Neural progenitor cell (in vitro differentiated cells): Measurements from ENCODE around the gene CCT6B. TPM values are rescaled to one million over a fixed set of nuclear protein-coding genes. Genes with fewer than 3 reads are reported as not detected.
A peak's percentile ranks its signal among the peaks of the same experiment; 100 is the strongest.

Experiments
- DNase-seq: peaks from one replicate; pipeline ENCODE4 v3.0.0-alpha.2; 2016; ENCODE audit warnings: low spot score
- H2AFZ ChIP-seq: fragments of 200-600 bp; sonication (generic); replicated peaks from 2 replicates; pipeline ENCODE4 v1.6.1; 2016; ENCODE audit warnings: antibody characterized with exemption
- H3F3A ChIP-seq: fragments of 200-600 bp; sonication (generic); 2 replicates; pipeline ENCODE4 v1.6.1; 2016; ENCODE audit warnings: antibody characterized with exemption, low read depth
- H3K27ac ChIP-seq: fragments of 200-600 bp; sonication (generic); 2 replicates; pipeline ENCODE4 v1.5.1; 2016; ENCODE audit warnings: mild to moderate bottlenecking
- H3K27me3 ChIP-seq: fragments of 200-600 bp; sonication (generic); 2 replicates; pipeline ENCODE4 v1.6.1; 2016; ENCODE audit warnings: mild to moderate bottlenecking, moderate library complexity
- H3K36me3 ChIP-seq: fragments of 200-600 bp; sonication (generic); 2 replicates; pipeline ENCODE4 v1.5.1; 2016
- H3K4me1 ChIP-seq: fragments of 200-600 bp; sonication (generic); 2 replicates; pipeline ENCODE4 v1.6.1; 2016; ENCODE audit warnings: mixed run types
- H3K4me2 ChIP-seq: fragments of 200-600 bp; sonication (generic); 2 replicates; pipeline ENCODE4 v1.6.1; 2016
- H3K4me3 ChIP-seq: fragments of 200-600 bp; sonication (generic); 2 replicates; pipeline ENCODE4 v1.5.1; 2016
- H3K79me2 ChIP-seq: fragments of 200-600 bp; sonication (generic); 2 replicates; pipeline ENCODE4 v1.6.1; 2016; ENCODE audit warnings: low read depth
- H3K9ac ChIP-seq: fragments of 200-600 bp; sonication (generic); 2 replicates; pipeline ENCODE4 v1.6.1; 2016
- H3K9me3 ChIP-seq: fragments of 200-600 bp; sonication (generic); 2 replicates; pipeline ENCODE4 v1.5.1; 2016; ENCODE audit warnings: low read depth
- H4K20me1 ChIP-seq: fragments of 200-600 bp; sonication (generic); 2 replicates; pipeline ENCODE4 v1.6.1; 2016; ENCODE audit warnings: low read depth
- H3K27ac Mint-ChIP-seq: 3 replicates; pipeline ENCODE4 v1.8.0; 2021; ENCODE audit warnings: mixed read lengths
- H3K27me3 Mint-ChIP-seq: 2 replicates; pipeline ENCODE4 v1.8.0; 2022; ENCODE audit warnings: low read depth, mild to moderate bottlenecking, inconsistent platforms, moderate library complexity, mixed read lengths; ENCODE audit not compliant: insufficient read depth
- H3K36me3 Mint-ChIP-seq: 3 replicates; pipeline ENCODE4 v1.8.0; 2021; ENCODE audit warnings: mixed read lengths
- H3K4me1 Mint-ChIP-seq: 3 replicates; pipeline ENCODE4 v1.8.0; 2021; ENCODE audit warnings: mixed read lengths
- H3K4me3 Mint-ChIP-seq: 3 replicates; pipeline ENCODE4 v1.8.0; 2021; ENCODE audit warnings: mild to moderate bottlenecking, moderate library complexity, mixed read lengths
- H3K9me3 Mint-ChIP-seq: 3 replicates; pipeline ENCODE4 v1.8.0; 2020; ENCODE audit warnings: mixed read lengths
- CTCF ChIP-seq: fragments of 200-600 bp; sonication (generic); IDR thresholded peaks from 2 replicates; pipeline ENCODE4 v1.5.1; 2017; ENCODE audit warnings: antibody characterized with exemption, mild to moderate bottlenecking
- EZH2 ChIP-seq: fragments of 200-600 bp; sonication (generic); IDR thresholded peaks from 2 replicates; pipeline ENCODE4 v1.6.1; 2017; ENCODE audit warnings: antibody characterized with exemption, mild to moderate bottlenecking, moderate library complexity
- EZH2phosphoT487 ChIP-seq: fragments of 200-600 bp; sonication (generic); IDR thresholded peaks from 2 replicates; pipeline ENCODE4 v1.6.1; 2017; ENCODE audit warnings: antibody characterized with exemption
- total RNA-seq: library from RNA; depleted of rRNA; stranded (reverse); fragments of >200 nt; gene quantifications from 2 replicates; pipeline ENCODE4 v1.2.3, GENCODE V29; 2015; ENCODE audit warnings: low replicate concordance

Gene CCT6B, protein sequence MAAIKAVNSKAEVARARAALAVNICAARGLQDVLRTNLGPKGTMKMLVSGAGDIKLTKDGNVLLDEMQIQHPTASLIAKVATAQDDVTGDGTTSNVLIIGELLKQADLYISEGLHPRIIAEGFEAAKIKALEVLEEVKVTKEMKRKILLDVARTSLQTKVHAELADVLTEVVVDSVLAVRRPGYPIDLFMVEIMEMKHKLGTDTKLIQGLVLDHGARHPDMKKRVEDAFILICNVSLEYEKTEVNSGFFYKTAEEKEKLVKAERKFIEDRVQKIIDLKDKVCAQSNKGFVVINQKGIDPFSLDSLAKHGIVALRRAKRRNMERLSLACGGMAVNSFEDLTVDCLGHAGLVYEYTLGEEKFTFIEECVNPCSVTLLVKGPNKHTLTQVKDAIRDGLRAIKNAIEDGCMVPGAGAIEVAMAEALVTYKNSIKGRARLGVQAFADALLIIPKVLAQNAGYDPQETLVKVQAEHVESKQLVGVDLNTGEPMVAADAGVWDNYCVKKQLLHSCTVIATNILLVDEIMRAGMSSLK
- total RNA-seq: 3.4 and 5.0 TPM in 2 replicates

GRCh38 chr17:34961093-34961911 is at the start of gene CCT6B, which contains the start of gene ZNF830:
Gene CCT6B, minus strand, starts transcription at chr17:34961460. Its CDS starts 67 bp downstream, at chr17:34961393.
Gene ZNF830, plus strand, starts transcription at chr17:34961540. Its CDS starts 27 bp downstream, at chr17:34961567.
- H3K4me1 Mint-ChIP-seq: peaks cover 10% of the 10 kb centered on the region
- peak within 1 kb of the TSS; percentile 87 for H3K4me2 ChIP-seq

GRCh38 chr17:35010093-35010492 is 48.8 kb upstream of the CCT6B start:
- Histone ChIP-seq H3K79me2 (no peaks in the 10 kb centered on the region), H3K27ac (no peak overlapping the region), H3K36me3 (no peaks in the 10 kb centered on the region), H3K4me3 (no peak overlapping the region), H3K9ac (no peak overlapping the region), H3F3A (peaks cover 11% of the 10 kb centered on the region), H2AFZ (no peak overlapping the region), H3K9me3 (no peaks in the 10 kb centered on the region), H4K20me1 (no peaks in the 10 kb centered on the region), H3K4me2 (no peak overlapping the region), H3K4me1 (peaks cover 12% of the 10 kb centered on the region), H3K27me3 (no peaks in the 10 kb centered on the region)
- H3K4me1 Mint-ChIP-seq: peaks cover 6% of the 10 kb centered on the region
- no peak overlapping the region for H3K27ac Mint-ChIP-seq
- no peak overlapping the region for H3K4me3 Mint-ChIP-seq
- no peak for DNase-seq
- H3K27me3 Mint-ChIP-seq: no peaks in the 10 kb centered on the region
- H3K36me3 Mint-ChIP-seq: peaks cover 20% of the 10 kb centered on the region
- TF ChIP-seq CTCF (no peak), EZH2 (no peak), EZH2phosphoT487 (no peak)
- no peaks in the 10 kb centered on the region for H3K9me3 Mint-ChIP-seq

More at GRCh38 chr17:34961093-34961911, at the start of gene CCT6B, which contains the start of gene ZNF830:
- no peak for TF ChIP-seq EZH2phosphoT487
- peak; percentile 28 for TF ChIP-seq EZH2
- Histone ChIP-seq H3K27ac (peak within 1 kb of the TSS; percentile 87), H2AFZ (peak within 1 kb of the TSS; percentile 99), H3K36me3 (peaks cover 9% of the 10 kb centered on the region), H3F3A (no peaks in the 10 kb centered on the region), H3K9ac (peak within 1 kb of the TSS; percentile 97), H3K9me3 (no peaks in the 10 kb centered on the region), H3K27me3 (peaks cover 40% of the 10 kb centered on the region), H3K79me2 (peaks cover 25% of the 10 kb centered on the region), H4K20me1 (no peaks in the 10 kb centered on the region), H3K4me3 (peak within 1 kb of the TSS; percentile 98), H3K4me1 (peaks cover 10% of the 10 kb centered on the region)
- DNase-seq: peak; percentile 97
- no peaks in the 10 kb centered on the region for H3K9me3 Mint-ChIP-seq
- peak within 1 kb of the TSS; percentile 99 for H3K27ac Mint-ChIP-seq
- no peaks in the 10 kb centered on the region for H3K27me3 Mint-ChIP-seq
- no peaks in the 10 kb centered on the region for H3K36me3 Mint-ChIP-seq
- H3K4me3 Mint-ChIP-seq: peak within 1 kb of the TSS; percentile 100

DNA sequence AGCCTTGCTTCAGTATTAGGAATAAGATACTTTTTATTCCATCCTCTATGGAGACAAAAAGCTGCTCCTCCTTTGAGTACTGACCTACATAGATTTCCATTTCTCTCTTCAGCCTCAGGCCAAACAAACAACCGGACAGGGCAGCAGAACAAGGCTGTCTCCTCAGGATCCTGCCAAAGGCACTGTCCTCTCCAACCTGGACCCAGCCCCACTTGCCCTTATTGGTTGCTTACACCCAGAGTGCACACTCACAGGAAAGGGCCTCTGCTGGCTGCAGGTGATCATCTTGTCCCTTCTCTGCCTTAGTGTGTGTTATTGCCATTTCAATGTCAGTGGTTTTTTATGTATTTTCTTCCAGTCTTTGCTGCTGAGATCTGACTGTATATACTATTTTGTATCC is 45.7 kb upstream of the CCT6B start:
- H3K4me2 ChIP-seq: no peak overlapping the region
- peaks cover 38% of the 10 kb centered on the region for H3K36me3 Mint-ChIP-seq
- no peak overlapping the region for H3K9ac ChIP-seq
- no peaks in the 10 kb centered on the region for H3K4me1 ChIP-seq
- H3K9me3 Mint-ChIP-seq: no peaks in the 10 kb centered on the region
- H3K4me1 Mint-ChIP-seq: peaks cover 6% of the 10 kb centered on the region
- H3F3A ChIP-seq: peaks cover 3% of the 10 kb centered on the region
- H3K36me3 ChIP-seq: no peaks in the 10 kb centered on the region
- no peaks in the 10 kb centered on the region for H4K20me1 ChIP-seq
- H3K79me2 ChIP-seq: no peaks in the 10 kb centered on the region
- H3K4me3 Mint-ChIP-seq: no peak overlapping the region
- peaks cover 2% of the 10 kb centered on the region for H3K27me3 Mint-ChIP-seq
- H2AFZ ChIP-seq: no peak overlapping the region
- TF ChIP-seq EZH2phosphoT487 (no peak), EZH2 (no peak), CTCF (no peak)
- no peaks in the 10 kb centered on the region for H3K9me3 ChIP-seq
- no peak for DNase-seq
- no peaks in the 10 kb centered on the region for H3K27me3 ChIP-seq
- no peak overlapping the region for H3K4me3 ChIP-seq
- H3K27ac ChIP-seq: no peak overlapping the region
- no peak overlapping the region for H3K27ac Mint-ChIP-seq
